GM12873 (cell line): Measurements from ENCODE around the gene HSF5.

ENCODE experiments used
- CTCF ChIP-seq: IDR thresholded peaks from 2 replicates; pipeline ENCODE4 v1.5.1; 2012; ENCODE audit warnings: low read depth, mild to moderate bottlenecking, moderate library complexity, low read length, control low read depth; ENCODE audit not compliant: insufficient read depth; ENCODE audit errors: missing control alignments

Gene HSF5

DNA sequence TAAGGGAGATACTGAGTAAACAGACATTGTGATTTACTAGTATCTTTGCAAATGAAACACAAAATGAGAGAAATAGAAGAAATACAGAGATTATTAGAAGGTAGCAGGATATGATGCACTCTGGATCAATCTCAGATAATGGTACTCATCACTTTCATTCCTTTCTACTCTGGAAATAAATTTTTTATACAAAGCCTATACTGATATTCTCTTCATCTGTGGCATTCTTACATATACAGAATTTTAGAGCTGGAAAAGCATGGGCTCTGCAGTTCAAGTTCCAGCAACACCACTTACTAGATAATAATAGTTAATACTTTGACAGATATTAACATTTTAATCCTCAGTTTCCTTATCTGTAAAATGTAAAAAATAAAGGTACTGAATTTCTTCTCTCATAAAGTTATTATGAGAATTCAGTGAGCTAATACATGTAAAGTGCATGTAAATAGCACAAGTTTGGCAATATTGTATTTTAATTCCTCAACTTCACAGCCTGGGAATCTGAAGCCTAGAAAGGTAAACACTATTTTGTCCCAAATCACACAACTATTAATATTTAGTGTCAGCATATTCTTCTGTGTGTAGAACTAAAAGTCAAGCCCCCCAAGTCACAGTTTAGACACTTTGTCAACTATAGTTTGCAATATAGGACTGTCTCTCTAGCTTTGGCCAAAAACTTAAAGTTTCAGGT lies 77.3 kb downstream of the HSF5 start:
- no peak for TF ChIP-seq CTCF

GRCh38 chr17:58409432-58409831 lies 78.8 kb downstream of the HSF5 start:
- no peak for TF ChIP-seq CTCF

DNA sequence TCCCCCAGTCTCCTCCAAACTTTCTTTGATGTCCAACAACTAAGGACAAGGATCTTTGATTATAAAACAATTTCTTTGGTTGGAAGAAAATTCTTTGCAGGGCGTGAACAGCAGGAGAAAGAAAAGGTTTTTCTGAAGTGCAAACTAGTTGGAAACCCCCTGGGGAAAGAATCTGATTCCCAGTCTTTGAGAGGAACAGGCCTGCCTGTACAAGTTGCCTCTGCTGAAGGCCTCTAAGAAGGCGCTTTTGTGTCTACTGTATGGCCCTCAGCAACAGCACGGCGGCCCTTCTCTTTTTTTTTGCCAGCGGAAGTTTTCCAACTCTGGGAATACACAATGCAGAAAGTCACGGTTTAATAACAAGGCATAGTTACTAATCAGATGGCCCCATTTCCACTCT lies 84.9 kb downstream of the HSF5 start:
- TF ChIP-seq CTCF = no peak

GRCh38 chr17:58402679-58403078 lies 85.5 kb downstream of the HSF5 start:
- TF ChIP-seq CTCF = no peak

DNA sequence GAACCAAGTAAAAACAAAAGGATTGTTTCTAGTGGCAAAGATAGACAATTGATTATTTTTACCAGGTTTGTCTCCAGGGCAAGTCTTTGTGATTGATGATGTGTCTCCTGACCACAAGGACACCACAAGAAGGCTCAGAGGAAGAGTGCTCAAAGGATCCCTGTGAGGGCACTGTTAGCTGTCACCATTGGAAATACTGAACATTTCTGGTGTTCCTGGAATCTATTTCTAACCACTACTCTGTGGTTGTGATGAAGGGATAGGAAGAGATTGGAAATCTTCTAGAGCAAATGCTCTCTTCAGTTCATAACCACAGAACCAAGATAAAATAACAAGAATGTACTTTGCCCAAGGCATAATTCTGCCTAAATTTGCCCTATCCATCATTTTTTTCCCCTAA lies 86.2 kb downstream of the HSF5 start:
- no peak for TF ChIP-seq CTCF

GRCh38 chr17:58401287-58401686 lies 86.9 kb downstream of the HSF5 start:
- TF ChIP-seq CTCF = no peak

DNA sequence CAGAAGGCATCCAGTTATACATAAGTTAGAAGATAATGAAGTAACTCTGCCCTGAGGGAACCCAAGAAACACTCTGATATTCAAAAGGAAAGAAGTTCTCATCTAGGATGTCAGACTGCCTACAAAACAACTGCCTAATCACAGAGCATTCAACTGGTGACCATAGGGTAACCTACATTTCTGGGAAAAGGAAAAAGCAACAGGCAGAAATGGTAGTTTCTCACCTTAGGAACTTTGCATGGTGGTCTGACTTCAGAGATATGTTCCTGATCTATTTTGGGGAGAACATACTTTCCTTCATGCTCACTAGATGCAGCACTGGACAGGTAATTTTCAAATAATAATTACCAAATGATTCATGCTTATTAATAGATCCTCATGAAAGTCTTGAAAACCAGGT lies 87.4 kb downstream of the HSF5 start:
- no peak for TF ChIP-seq CTCF
